GM10266 (cell line): ENCODE data around the gene RNF183.
A peak's percentile ranks its signal among the peaks of the same experiment; 100 is the strongest.

ENCODE experiments used
- DNase-seq: peaks from one replicate; pipeline ENCODE4 v3.0.0; 2012; ENCODE audit errors: extremely low spot score
- TF ChIP-seq, protein P1 (sequence below): IDR thresholded peaks from 2 replicates; pipeline ENCODE4 v1.5.1; 2012; ENCODE audit warnings: mild to moderate bottlenecking, low read depth; ENCODE audit not compliant: control insufficient read depth, insufficient read depth; ENCODE audit errors: missing control alignments

RNF183 gene

GRCh38 chr9:113302792-113303418, at the start of gene RNF183:
Gene RNF183 (minus strand): TSS chr9:113303376. CDS start chr9:113298184, 5,192 bp downstream.
- no peak for DNase-seq
- TF ChIP-seq, protein P1, sequence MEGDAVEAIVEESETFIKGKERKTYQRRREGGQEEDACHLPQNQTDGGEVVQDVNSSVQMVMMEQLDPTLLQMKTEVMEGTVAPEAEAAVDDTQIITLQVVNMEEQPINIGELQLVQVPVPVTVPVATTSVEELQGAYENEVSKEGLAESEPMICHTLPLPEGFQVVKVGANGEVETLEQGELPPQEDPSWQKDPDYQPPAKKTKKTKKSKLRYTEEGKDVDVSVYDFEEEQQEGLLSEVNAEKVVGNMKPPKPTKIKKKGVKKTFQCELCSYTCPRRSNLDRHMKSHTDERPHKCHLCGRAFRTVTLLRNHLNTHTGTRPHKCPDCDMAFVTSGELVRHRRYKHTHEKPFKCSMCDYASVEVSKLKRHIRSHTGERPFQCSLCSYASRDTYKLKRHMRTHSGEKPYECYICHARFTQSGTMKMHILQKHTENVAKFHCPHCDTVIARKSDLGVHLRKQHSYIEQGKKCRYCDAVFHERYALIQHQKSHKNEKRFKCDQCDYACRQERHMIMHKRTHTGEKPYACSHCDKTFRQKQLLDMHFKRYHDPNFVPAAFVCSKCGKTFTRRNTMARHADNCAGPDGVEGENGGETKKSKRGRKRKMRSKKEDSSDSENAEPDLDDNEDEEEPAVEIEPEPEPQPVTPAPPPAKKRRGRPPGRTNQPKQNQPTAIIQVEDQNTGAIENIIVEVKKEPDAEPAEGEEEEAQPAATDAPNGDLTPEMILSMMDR, result no peak

GRCh38 chr9:113352411-113352810, 49.2 kb upstream of the RNF183 start:
- TF ChIP-seq, protein P1, result no peak
- DNase-seq, result no peak

DNA sequence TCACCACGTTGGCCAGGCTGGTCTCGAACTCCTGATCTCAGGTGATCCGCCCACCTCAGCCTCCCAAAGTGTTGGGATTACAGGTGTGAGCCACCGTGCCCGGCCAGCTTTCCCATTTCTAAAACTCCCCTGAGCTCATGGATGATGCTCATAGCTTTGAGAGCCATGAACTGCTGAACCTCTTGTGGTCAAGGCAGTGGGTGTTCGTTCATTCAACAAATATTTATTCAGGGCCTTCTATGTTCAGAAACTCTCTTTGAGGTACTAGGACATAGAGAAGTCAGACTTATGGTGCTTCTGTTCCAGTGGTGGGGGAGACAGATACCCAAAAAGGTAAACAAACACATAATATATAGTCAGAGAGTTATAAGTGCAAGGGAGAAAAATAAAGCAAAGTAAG, 48.8 kb upstream of the RNF183 start:
- DNase-seq, result no peak
- TF ChIP-seq, protein P1, result no peak

DNA sequence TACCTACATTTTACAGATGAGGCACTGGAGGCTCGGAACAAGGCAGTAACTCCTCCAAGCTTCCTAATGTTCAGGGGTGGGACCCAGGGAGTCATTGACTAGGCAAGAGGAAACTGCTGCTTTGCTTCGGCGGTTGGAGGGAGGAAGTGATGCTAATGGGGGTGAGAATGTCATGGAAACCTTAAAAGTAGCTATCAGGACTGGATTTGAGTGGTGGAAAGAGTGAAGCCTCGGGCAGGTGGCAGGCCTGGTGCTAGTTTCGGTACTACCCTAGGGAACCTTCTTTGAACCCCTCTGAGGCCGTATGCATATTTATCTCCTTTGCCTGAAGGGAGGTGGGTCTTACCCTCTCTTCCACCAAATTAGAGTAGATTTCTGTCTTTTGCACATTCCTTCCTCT, 47.8 kb upstream of the RNF183 start:
- TF ChIP-seq, protein P1, result no peak
- DNase-seq, result peak; percentile 75

DNA sequence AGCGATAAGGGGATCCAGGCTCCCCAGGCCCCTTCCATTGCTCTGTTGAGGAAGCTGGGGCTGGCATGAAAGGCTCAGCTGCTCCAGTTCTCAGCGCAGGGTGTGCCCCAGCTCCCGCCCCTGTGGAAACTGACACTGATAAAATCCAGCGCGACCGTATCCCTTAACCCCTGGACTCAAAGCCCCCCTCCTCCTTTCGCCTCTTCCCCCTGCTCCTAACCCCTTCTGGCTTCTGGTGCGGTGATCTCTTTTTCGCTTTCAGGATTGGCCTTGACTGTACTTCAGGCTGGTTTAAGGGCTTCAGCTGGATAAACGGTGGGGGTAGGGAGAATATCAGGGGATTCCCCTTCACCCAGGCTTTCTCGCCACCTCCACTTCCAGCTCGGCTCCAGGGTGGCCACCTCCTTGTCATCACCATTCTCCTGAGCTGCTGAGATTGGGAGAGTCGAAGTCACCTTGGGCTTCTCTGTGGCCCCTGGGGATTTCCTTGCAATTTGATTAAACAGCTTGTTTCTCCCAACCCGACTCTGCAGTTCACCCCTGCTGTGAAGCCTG, 47.0 kb upstream of the RNF183 start:
- DNase-seq, result peak; percentile 57
- TF ChIP-seq, protein P1, result no peak

DNA sequence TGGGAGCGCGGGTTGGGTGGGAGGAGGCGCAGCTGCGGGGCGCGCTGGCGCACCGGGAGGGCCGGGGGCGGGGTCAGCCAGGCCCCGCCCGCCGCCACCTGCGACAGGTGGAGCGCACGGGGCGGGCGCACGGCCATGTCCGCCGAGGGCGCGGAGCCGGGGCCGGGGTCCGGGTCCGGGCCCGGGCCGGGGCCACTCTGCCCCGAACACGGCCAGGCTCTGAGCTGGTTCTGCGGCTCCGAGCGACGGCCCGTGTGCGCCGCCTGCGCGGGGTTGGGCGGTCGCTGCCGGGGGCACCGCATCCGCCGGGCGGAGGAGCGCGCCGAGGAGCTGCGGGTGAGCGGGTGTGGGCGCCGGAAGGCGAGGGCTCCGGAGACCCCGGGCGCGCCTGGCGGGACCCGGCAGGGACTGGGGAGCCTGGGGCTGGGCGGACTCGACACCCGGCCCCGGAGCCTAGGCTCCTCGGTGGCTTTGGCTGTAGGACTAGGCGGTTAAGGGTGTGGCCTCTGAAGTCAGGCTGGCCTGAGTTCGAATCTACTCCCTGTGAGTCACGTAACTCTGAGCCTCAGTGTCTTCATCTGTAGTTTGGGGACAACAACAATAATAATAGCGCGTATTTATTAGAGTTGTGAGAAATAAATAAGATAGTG, 46.4 kb upstream of the RNF183 start, which contains the start of gene BSPRY:
BSPRY (plus strand) TSS at position 97 of the 650 bp plus-strand sequence; CDS start at position 136, 39 bp downstream.
- TF ChIP-seq, protein P1, result no peak
- DNase-seq, result peak; percentile 59

DNA sequence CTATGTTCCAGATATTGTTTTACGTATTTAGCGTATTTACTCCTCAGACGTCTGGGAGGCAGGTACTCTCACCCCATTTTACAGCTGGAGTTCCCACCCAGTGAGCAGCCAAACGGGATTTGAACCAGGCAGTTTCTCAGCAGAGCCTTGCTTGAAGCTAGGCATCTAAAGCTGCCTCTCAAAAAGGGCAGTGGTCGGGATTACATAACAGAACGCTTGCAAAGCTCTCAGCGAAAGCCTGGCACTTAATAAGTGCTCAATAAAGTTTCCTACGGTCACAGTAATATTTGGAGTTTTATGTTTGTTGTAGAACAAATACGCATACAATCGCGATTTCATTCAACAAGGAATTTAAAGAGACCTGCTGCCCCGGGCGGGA, 45.9 kb upstream of the RNF183 start:
- TF ChIP-seq, protein P1, result no peak
- DNase-seq, result no peak
